HG03060 (cell line): ENCODE measurements around the gene CDK13.
"Not testable (repeated sequence)": the region's sequence is repeated elsewhere in the genome, so short reads cannot be mapped to it uniquely, and the experiment has no call there.

Experiments
- ATAC-seq: cut with Tn5 transposase; IDR thresholded peaks from one replicate; pipeline ENCODE4 v1.9.1; 2021; ENCODE audit warnings: low read depth, moderate number of reproducible peaks; ENCODE audit not compliant: unreplicated experiment

CDK13 gene

DNA sequence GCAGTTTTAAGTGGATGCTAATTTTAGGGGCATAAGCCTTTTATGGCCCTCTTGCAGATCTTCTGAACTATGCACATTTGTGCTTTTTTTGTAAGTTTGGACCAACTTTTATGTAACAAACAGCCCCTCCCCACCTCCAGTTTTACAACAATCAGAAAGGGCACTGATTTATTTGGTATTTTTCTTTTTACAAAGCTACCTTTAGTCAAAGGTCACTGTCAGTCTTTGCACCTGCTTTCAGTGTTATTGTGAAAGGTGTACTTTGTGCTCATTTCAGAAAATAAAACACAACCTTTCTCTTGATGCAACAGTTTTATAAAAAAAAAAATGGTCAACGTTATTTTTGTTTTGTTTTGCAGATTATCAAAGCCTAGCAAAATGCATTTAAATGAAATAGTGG, 145.2 kb downstream of the CDK13 start:
- no peak for ATAC-seq

DNA sequence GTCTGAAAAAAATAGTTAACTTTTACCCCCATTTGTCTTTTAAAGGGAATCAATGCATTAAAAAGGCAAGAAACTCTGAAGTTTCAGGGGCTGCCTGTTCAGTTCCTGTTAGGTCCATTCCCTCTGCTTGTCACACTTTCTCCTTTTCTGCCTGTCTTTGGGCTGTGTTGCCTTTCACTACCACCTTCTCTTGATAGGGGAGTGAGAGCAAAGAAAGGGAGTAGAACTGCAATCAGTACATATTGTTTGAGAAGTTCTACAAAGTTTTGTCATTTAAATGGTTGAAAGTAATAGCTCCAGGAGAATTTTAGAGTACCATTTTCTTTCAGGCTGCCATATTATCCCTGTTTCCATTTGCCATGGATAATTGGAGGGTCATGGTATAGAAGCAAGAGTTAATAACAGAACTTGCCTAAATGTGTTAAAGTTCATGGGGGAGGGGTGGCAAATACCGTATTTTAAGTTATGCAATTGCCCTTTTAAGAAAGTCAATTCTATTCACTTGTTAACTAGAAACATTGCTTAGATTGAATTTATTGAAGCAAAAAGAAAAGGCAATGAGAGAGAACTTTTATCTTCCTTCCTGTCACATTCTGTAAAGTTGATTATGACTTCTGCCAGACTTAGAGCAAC, 145.8 kb downstream of the CDK13 start:
- no peak for ATAC-seq

DNA sequence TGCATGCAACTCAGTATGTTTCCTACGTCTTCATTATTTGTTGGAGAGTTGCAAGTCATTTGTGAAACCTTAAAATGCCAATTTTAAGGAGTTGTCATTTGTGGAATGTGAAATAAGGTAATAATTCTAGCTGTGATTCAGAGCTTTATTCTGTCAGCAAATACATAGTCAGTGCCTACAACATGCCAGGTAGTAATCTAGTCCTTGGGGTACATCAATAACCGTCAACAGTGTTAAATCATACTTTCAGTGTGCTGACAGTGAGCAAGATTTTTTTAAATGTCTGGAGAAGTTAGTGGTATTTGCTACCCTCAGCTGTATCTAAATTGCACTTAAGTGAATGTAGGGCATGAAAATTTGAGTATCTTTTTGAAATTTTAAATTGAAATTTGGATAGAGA, 147.7 kb downstream of the CDK13 start:
- ATAC-seq: no peak

DNA sequence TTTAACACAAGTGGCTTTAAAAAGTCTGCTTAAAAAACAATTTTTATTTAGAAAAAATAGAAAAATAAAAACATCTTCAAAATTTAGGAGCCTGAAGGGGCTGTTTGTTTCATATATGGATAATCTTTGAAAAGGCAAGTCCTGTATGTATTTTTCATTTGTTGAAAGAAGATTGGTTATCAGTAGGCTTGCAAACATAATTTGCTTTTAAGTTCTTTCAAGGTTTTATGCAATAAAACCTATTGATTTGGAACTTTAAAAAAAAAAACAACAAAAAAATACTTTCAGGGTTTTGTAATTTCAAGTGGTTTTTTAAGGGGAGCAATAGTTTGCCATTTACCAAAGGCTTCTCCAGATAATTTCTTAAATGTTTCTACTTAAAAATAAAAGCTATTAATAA, 148.8 kb downstream of the CDK13 start:
- no peak for ATAC-seq

DNA sequence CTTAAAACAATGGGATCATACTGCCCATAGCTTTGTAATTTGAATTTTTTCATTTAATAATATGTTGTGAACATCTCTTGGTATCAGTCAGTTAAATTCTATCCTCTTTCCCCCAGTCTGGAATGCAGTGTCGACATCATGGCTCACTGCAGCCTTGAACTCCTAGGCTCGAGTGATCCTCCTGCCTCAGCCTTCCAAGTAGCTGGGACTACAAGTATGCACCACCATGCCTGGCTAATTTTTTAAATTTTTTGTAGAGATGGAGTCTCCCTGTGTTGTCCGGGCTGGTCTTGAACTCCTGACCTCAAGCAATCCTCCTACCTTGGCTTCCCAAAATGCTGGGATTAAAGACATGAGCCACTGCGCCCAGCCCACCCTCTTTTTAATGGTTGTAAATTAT, 149.8 kb downstream of the CDK13 start:
- ATAC-seq: no peak

DNA sequence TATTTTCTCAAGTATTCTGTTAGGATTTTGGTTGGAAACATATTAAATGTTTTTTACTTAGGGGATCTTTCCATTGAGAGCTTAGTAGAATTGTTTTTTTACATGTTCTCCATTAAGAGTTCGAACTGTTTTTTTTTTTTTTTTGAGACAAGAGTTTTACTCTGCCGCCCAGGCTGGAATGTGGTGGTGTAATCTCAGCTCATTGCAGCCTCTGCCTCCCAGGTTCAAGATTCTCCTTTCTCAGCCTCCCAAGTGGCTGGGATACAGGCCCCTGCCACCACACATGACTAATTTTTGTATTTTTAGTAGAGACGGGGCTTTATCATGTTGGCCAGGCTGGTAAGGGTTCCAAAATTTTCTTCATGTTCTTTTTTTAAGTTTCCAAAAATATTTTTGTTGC, 151.1 kb downstream of the CDK13 start:
- ATAC-seq: no peak

- ATAC-seq: no peak
Measured at GRCh38 chr7:40102897-40103296, 152.8 kb downstream of the CDK13 start.

DNA sequence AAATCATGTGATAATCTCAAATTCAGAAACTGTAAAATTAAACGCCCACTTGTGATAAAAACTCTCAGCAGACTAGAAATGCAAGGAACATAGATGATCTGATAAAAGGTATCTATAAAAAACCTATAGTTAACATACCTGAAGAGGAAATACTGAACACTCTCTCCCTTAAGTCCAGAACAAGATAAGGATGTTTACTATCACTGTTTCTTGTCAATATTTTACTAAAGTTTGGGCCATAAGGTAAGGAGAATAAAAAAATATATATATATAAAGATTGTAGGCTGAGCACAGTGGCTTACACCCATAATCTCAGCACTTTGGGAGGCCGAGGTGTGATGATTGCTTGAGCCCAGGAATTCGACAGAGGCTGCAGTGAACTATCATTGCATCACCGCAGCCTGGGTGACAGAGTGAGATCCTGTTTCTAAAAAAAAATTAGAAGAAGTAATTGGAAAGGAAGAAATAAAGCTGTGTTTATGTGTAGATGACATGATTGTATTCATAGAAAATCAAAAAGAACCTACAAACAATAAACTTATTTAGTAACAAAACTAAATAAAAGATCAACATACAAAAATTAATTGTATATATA, 155.9 kb downstream of the CDK13 start:
- ATAC-seq: no peak

- no peak for ATAC-seq
Measured at GRCh38 chr7:40115936-40116335, 165.9 kb downstream of the CDK13 start.

GRCh38 chr7:40117199-40117598, 167.1 kb downstream of the CDK13 start:
- not testable (repeated sequence) for ATAC-seq

DNA sequence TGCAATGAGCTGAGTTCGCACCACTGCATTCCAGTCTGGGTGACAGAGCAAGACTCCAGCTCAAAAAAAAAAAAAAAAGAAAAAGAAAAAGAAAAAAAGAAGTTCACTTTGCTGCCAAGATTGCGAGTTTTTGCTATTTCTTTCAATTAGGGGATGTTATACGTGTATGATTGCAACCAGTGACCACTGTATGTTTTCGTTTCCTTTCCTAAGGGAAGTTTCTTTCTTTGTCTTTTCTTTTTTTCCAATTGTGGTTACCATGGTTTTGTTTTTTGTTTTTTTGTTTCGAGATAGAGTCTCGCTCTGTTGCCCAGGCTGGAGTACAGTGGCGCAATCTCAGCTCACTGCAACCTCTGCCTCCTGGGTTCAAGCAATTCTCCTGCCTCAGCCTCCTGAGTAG, 168.1 kb downstream of the CDK13 start:
- ATAC-seq: not testable (repeated sequence)

- no peak for ATAC-seq
Measured at GRCh38 chr7:40120020-40120419, 170.0 kb downstream of the CDK13 start.

DNA sequence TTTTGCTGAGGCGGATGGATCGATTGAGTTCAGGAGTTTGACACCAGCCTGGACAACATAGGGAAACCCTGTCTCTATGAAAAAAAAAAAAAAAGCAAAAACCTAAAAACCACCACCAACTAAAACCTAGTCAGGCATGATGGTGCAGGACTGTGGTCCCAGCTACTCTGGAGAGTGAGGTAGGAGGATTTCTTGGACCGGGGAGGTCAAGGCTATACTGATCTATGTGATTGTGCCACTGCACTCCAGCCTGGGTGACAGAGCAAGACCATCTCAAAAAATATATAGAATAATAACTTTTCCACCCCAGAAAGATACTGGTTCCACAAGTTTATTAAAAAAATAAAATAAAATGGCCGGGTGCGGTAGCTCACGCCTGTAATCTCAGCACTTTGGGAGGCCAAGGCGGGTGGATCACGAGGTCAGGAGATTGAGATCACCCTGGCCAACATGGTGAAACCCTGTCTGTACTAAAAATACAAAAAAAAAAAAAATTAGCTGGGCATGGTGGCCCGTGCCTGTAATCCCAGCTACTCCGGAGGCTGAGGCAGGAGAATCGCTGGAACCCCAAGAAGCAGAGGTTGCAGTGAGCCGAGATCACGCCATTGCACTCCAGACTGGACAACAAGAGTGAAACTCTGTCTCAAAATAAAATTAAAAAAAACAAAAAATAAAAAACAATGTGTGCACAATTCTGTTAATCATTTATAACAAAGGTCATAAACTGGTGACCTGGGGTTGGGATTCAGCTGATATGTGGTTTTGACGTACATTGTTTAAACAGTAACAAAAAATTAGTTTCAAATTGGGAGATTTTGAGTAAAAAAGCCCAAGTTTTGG, 172.3 kb downstream of the CDK13 start:
- not testable (repeated sequence) for ATAC-seq

DNA sequence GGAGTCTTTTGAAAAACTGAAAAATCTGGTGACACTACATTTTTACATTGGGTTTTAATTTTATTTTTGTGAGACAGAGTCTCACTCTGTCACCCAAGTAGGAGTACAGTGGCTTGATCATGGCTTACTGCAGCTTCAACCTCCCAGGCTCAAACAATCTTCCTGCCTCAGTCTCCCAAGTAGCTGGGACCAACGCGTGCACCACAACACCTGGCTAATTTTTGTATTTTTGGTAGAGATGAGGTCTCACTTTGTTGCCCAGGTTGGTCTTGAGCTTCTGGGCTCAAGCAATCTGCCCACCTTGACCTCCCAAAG, 172.8 kb downstream of the CDK13 start:
- ATAC-seq: no peak

DNA sequence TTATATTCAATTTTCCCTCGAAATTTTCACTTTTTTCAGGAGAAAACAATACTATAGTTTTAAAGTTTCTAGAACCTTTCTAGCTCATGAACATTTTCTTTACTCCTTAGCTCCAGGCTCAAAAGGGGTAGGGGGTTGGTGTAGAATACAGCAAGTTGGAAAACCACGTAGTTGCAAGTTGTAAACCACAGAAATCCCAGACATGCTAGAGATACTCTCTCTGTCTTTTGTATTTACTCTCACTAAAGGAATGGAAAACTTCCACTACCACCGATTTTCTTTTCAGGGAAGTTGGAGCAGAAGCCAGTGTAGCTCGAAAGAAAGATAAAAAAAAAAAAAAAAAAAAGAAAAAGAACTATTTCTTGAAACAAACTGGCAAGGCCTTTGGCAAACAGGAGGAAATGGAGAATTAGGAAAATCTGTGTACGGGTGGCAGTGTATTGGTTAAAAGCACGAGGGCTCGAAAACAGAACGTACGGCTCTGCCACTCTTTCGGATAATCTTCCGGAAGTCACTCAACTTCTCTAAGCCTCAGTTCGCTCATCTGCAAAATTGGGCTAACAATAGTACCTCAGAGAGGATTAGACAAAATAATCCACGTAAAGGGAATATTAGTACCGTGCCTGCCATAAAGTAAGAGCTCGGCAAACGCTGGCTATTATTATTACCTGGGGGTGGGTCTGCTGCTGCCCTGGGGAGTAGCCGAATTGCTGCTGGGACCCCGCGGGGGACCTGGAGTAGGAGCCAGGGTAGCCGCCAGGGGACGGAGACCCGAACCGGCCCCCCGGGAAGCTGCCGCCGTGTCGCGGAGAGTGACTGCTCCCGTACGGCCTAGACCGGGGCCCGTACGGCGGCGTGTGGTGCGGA, 183.7 kb downstream of the CDK13 start:
- ATAC-seq: no peak

DNA sequence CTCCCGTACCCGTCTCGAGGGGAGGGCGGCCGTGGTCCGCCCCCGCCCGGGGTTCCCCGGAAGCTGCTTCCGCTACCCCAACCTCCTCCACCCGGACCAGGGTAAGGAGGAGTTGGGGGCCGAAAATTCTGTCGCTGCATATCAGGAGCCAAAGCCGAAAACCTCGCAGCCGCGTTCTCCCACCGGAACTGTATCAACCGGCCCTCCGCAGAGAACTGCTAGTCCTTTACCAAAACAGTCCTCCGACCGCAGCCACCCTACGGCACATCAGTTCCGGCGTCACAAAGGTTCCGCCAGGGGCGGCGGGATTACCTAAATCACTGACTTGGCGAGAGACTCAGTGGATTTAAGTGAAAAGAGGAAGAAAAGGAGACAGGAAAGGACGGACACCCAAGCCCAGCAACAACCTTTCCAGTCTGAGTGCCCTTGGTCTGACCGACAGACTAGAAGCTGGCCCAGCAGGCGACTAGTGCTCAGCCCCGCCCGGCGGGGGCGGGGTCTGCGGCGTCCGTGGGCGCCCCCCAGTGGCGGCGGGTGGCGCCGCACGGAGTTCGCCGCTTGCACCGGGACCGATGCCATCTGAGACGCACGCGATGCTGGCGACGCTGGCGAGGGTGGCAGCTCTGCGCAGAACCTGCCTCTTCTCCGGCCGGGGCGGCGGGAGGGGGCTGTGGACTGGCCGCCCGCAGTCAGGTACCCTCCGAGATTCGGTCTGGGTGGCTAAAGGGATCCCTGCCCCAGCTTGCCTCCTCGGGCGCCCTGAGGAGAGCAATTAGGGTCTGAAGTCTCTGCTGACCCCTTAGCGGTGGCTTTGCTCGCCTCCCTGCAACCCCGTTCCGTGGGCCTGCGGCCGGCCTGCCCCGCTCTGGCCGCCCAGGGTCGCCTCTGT, 184.6 kb downstream of the CDK13 start, which contains the start of the genes MPLKIP and SUGCT:
TSS of gene MPLKIP (minus strand) at position 195 of the 889 bp plus-strand sequence. CDS start at position 140, 55 bp downstream.
TSS of gene SUGCT (plus strand) at position 578 of the 889 bp plus-strand sequence.
- peak; percentile 65 for ATAC-seq

- ATAC-seq: no peak
Measured at GRCh38 chr7:40135317-40135610, 185.2 kb downstream of the CDK13 start.

DNA sequence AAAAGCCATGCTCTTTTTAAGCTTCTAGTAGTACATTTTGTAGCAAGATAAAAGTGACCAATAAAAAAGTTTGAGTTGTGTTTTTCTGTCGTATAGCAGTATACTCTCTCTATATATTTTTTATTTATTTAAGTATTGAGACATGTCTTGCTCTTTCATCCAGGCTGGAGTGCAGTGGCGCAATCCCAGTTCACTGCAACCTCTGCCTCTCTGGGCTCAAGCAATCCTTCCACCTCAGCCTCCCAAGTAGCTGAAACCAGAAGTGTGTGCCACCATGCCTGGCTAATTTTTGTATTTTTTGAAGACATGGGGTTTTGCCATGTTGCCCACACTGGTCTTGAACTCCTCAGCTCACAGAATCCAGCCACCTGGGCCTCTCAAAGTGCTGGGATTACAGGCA, 187.5 kb downstream of the CDK13 start:
- ATAC-seq: no peak

DNA sequence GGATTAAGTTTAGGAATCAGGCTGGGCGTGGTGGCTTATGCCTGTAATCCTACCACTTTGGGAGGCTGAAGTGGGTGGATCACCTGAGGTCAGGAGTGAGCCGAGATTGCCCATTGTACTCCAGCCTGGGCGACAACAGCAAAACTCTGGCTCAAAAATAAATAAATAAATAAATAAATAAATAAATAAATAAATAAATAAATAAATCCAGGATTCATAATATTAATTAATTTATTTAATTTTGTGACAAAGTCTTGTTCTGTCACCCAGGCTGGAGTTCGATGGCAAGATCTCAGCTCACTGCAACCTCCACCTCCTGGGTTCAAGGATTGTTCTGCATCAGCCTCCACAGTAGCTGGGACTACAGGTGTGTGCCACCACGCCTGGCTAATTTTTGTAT, 188.9 kb downstream of the CDK13 start:
- no peak for ATAC-seq

GRCh38 chr7:40139891-40140290, 189.8 kb downstream of the CDK13 start:
- not testable (repeated sequence) for ATAC-seq
